GM19025 (cell line): Measurements from ENCODE around the gene SPRYD3.

ENCODE experiments used
- ATAC-seq: cut with Tn5 transposase; IDR thresholded peaks from one replicate; pipeline ENCODE4 v1.9.1; 2021; ENCODE audit warnings: mild to moderate bottlenecking, low read depth, moderate library complexity; ENCODE audit not compliant: unreplicated experiment

The SPRYD3 gene

GRCh38 chr12:53064613-53065436 is 14.4 kb downstream of the SPRYD3 start:
- no peak for ATAC-seq

GRCh38 chr12:53063708-53064612 is 15.2 kb downstream of the SPRYD3 start:
- no peak for ATAC-seq

- ATAC-seq: no peak
Measured at GRCh38 chr12:53062977-53063707, 16.0 kb downstream of the SPRYD3 start.

GRCh38 chr12:53062011-53062961 is 16.9 kb downstream of the SPRYD3 start:
- no peak for ATAC-seq

- no peak for ATAC-seq
Measured at GRCh38 chr12:53061404-53062010, 17.7 kb downstream of the SPRYD3 start.

GRCh38 chr12:53060721-53061276 is 18.4 kb downstream of the SPRYD3 start:
- no peak for ATAC-seq

- no peak for ATAC-seq
Measured at GRCh38 chr12:53060064-53060720, 19.0 kb downstream of the SPRYD3 start.

- ATAC-seq: no peak
Measured at GRCh38 chr12:53059434-53060063, 19.6 kb downstream of the SPRYD3 start.

- no peak for ATAC-seq
Measured at GRCh38 chr12:53058674-53059433, 20.3 kb downstream of the SPRYD3 start.

- ATAC-seq: no peak
Measured at GRCh38 chr12:53057816-53058500, 21.2 kb downstream of the SPRYD3 start.

GRCh38 chr12:53056901-53057300 is 22.3 kb downstream of the SPRYD3 start:
- no peak for ATAC-seq

- ATAC-seq: no peak
Measured at GRCh38 chr12:53056296-53056695, 22.9 kb downstream of the SPRYD3 start.

- no peak for ATAC-seq
Measured at GRCh38 chr12:53055471-53056266, 23.5 kb downstream of the SPRYD3 start.

GRCh38 chr12:53054112-53054878 is 24.9 kb downstream of the SPRYD3 start:
- peak; percentile 97 for ATAC-seq
